Cardiac fibroblast (primary cell): ENCODE results near the gene MTNR1B.

Source experiments
- DNase-seq, 2 donors: peaks; one replicate each; pipeline versions ENCODE4 v3.0.0 to v3.0.0-alpha.2; 2010; ENCODE audit warnings: low read depth in 2 of 2
- H3K4me3 ChIP-seq, 2 donors: replicated peaks in 1 of 2; 1 replicate in 1 of 2; 2 replicates in 1 of 2; pipeline ENCODE4 v1.5.1; 2011; ENCODE audit warnings: low read depth in 2 of 2, low read length in 2 of 2, mild to moderate bottlenecking in 2 of 2, moderate library complexity in 1 of 2
- CTCF ChIP-seq: IDR thresholded peaks from one replicate; pipeline ENCODE4 v1.5.1; 2011; ENCODE audit warnings: low read depth, mild to moderate bottlenecking, low read length, inconsistent platforms

The MTNR1B gene

GRCh38 chr11:92962446-92962845 is 7.0 kb upstream of the MTNR1B start:
- DNase-seq: no peak
- H3K4me3 ChIP-seq: no peak overlapping the region
- TF ChIP-seq CTCF: no peak

DNA sequence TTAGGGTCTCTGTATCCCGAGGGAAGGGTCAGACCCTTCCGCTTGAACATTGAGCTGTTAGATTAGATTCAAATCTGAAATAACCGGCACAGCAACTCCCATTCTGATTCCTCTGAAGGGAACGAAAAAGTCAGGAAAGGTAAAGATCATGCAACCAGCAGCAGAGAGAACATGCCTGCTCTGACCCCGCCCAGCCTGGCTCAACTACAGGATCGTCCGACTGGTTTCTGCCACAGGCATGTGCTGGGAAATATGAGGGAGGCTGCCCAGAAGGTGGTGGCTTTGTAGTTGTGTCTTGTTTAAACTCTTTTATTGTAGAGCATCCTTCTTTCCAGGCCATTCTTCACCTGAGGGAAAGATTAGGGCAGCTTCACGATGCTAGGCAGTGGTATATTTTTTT is 5.0 kb upstream of the MTNR1B start:
- TF ChIP-seq CTCF: no peak
- no peak for DNase-seq
- no peak overlapping the region for H3K4me3 ChIP-seq

- no peak for DNase-seq
- TF ChIP-seq CTCF: no peak
- H3K4me3 ChIP-seq: no peak overlapping the region
These were observed 4.3 kb upstream of the MTNR1B start for GRCh38 chr11:92965196-92965595.

- no peak for TF ChIP-seq CTCF
- no peak for DNase-seq
- H3K4me3 ChIP-seq: no peak overlapping the region
These were observed 2.3 kb upstream of the MTNR1B start for GRCh38 chr11:92967178-92967577.

GRCh38 chr11:92967867-92968266 is 1.6 kb upstream of the MTNR1B start:
- H3K4me3 ChIP-seq: no peak overlapping the region
- TF ChIP-seq CTCF: no peak
- no peak for DNase-seq

GRCh38 chr11:92969293-92969633 is 188 bp upstream of the MTNR1B start:
- TF ChIP-seq CTCF: no peak
- no peak overlapping the region for H3K4me3 ChIP-seq
- no peak for DNase-seq

DNA sequence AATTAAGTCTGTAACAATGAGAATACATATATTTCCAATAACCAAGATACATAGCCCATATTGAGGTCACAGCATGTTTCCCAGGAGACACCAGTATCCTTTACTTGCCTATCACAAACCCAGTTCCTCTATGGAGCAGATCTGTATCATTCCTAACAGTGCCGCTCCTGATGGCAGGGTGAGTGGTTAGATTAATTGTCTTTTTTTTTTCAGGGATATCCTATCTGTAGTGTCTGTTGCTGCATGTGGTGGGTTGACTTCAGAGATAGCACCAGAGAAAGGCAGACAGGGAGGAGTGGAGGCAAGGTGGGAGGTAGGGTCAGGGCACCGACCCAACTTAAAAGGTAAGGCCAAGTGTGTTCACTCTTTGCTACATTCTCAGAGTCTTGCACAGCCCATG is 2.8 kb downstream of the MTNR1B start:
- H3K4me3 ChIP-seq: no peak overlapping the region
- TF ChIP-seq CTCF: no peak
- no peak for DNase-seq
